ENCODE data around the gene ST3GAL6.

Gene ST3GAL6

DNA sequence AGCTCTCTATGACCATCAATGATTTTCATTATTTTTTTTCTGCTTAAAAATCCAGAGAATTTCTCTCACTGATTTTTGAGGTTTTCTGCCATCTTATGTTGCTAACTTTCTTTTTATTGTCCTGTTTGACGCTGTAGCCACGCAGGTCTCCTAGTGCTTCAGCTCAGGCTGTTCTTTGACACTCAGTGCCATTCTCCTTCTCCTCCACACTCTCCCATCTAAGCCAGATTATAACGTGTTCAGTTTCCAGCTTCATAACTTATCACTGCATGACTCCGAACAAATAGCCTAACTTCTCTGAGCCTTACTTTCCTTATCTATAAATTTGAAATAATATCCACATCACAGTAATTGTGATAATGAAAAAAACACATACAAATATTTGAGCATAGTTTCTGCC is 22.8 kb upstream of the ST3GAL6 start:
- no peak for DNase-seq (ENCODE audit: low read depth)

DNA sequence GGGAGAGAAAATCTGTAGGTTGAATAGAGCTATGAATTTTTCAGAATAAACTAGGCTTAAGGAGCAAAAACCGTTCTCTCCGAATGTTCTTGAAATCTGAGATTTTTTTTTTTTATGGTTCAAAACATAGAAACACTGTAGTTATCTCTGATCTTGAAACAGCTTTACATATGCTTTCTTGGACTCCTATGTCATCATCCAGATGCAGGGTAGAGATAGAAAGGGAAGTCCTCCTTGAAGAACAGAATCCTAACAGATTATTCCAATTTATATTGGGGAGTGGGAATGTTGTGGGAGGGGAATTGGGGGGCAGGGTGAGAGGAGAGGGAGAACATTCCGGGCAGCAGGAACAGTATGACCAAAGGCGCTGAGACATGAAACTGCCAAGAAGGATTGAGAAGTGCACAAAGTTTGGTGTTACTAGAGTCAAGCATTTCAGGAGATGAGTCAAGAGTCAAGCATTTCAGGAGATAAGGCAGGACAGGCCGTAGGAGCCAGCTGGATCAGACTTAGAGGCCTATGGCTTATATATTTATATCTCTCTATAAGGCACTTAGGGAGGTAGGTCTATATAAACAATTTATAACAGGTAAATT is 21.9 kb upstream of the ST3GAL6 start:
- no peak for DNase-seq (ENCODE audit: low read depth)

DNA sequence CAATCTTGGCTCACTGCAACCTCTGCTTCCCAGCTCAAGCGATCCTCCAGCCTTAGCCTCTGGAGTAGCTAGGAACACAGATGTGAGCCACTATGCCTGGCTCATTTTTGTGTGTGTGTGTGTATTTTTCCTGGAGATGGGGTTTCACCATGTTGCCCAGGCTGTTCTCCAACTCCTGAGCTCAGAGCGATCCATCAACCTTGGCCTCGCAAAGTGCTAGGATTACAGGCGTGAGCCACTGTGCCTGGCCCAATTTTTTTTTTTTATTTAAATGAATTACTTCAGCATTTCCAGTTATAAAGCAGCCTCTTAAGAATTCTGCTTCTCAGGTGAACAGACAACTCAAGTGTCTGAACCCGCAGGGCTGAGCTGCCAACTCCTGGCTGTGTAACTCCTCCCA is 20.1 kb upstream of the ST3GAL6 start:
- DNase-seq (ENCODE audit: low read depth): no peak

DNA sequence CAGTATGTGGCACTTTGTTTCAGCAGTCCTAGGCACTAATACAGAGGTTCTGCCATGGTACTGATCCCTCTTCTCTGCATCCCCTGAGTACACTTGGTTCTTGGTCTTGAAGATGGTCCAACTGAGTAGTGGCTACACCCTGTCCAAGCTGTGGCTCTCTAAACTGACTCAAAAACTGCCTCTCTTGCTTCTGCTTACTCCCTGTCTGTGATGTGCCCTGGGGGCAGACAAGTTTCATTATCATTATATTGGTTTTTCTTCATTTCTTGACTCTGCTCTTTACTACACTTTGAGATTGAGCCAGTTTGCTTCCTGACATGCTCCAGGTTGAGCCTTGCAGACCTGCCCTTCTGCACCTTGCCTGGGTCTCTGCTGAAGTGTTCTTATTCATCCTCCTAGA is 18.9 kb upstream of the ST3GAL6 start:
- DNase-seq (ENCODE audit: low read depth): no peak

DNA sequence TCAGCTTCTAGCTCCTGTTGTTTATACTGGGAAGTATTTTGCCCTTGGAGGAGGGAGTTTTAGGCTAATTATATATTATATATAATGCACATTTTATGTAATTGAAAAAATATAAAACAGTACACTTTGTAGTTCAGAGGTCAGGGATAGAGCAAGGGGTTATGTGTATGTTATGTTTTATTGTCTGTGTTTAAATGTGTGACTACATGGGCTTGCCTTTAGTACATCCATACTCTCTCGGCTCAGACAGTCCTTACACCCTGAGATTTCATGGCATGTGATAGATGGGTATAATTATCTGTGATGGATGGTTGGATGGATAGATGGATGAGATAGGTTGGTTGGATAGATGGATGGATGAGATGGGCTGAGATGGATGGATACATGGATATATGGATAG is 17.4 kb upstream of the ST3GAL6 start:
- no peak for DNase-seq (ENCODE audit: low read depth)

DNA sequence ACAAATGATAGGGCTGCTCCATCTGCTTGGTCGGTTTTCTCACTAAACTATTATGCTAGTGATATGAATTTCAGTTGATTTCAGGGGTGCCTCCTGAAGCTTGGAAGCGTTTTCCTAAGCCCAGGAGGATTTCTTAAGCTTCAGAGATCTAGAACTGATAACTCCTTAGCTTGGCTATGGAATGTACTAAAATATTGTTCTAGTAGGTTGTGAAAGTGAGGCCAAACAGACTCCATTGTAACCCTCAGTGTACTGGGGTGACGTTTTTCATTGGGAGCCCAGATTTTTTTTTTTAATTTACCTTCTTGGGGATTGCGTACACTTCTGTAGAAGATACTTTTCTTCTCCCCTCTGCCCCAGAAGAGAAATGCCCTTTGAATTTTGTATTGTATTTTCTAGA is 17.0 kb upstream of the ST3GAL6 start:
- DNase-seq (ENCODE audit: low read depth): no peak

DNA sequence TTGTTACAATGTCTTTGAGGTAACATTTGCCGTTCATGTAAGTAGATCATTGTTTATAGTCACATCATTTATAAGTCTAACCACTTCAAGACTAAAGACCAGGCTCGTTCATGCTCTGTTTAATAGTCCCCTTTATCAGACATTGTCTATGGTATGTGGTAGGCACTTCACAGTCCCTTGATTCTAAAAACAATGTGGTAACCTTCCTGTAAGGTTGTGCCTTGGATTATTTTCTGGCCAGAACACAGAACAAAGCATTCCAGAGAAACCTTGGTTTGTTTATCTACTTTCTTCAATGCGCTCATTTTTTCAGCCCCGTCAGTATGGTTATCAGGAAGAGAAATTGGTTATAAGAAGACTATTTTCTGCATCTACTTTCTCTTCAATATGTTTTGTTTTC is 16.3 kb upstream of the ST3GAL6 start:
- no peak for DNase-seq (ENCODE audit: low read depth)

DNA sequence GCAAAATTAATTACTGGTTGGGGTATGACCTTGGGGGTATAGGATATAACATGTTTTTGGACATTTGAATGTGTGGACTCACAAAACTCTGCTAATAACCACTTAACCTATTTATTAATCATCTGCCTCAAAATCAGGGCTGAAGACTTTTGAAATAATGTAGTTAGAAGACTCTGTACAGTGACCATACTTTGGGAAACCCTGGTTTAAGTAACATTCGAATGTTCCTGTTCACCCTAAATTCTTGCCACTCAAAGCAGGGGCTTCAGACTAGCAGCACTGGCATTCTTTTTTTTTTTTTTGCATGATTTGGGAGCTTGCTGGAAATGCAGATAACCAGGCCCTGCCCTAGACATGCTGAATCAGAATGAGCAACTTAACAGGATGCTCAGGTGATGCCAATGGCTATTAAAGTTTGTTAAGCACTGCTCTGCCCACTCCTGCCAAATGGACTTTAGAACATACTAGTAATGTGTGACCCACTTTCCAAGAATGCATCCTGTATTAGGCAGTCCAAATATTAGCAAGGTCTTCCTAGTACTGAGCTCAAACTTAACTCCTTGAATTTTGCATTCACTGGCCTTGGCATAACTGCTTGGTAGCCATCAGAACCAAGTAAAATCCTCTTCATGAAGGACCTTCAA is 12.7 kb upstream of the ST3GAL6 start:
- DNase-seq (ENCODE audit: low read depth): no peak

DNA sequence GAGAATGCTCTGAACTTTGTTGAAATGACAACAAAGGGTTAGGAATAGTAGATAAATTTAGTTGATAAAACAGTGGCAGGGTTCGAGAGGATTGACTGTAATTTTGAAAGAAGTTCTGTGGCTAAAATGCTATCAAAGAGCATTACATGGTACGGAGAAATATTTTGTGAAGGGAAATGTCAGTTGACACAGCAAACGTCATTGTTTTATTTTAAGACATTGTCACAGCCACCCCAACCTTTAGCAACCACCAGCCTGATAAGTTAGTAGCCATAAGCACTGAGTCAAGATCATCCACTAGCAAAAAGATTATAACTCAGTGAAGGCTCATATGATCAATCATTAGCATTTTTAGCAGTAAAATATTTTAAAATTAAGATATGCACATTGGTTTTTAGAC is 8.7 kb upstream of the ST3GAL6 start:
- DNase-seq (ENCODE audit: low read depth): no peak

DNA sequence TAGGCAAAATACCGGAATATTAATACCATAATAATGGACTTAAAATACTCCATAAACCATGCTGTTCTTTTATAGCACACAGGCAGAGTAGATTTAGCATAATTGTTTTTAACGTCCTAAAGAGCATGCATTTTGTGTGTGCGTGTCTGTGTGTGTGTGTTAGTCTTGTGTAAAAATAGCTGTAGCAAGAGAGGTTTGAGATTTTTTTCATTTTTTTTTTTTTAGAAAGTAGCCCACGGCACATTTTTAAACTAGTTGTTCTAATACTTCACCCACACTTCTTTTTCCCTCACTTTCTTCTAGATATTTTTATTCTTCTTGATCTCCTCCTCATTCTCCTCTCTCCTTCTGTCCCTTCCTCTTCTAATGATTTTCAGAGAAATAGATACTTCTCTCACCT is 7.5 kb upstream of the ST3GAL6 start:
- no peak for DNase-seq (ENCODE audit: low read depth)

DNA sequence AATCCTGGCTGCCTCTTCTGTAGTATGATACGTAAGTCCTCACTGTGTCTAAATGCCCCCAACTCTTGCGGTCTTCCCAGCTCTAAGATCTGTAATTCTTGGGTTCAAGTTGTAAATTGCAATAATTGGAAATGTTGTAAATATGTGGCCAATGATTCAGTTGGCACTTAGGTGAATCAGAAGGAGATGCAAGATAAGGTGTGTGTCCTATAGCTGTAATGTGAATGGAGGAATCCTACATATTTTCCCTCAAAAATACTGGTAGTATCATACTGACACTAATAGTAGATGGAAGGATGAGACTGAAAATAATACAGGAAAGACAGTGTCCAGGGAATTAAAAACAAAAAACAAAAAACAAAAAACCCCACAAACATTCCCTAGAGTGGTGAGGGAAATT is 3.5 kb upstream of the ST3GAL6 start:
- no peak for DNase-seq (ENCODE audit: low read depth)

DNA sequence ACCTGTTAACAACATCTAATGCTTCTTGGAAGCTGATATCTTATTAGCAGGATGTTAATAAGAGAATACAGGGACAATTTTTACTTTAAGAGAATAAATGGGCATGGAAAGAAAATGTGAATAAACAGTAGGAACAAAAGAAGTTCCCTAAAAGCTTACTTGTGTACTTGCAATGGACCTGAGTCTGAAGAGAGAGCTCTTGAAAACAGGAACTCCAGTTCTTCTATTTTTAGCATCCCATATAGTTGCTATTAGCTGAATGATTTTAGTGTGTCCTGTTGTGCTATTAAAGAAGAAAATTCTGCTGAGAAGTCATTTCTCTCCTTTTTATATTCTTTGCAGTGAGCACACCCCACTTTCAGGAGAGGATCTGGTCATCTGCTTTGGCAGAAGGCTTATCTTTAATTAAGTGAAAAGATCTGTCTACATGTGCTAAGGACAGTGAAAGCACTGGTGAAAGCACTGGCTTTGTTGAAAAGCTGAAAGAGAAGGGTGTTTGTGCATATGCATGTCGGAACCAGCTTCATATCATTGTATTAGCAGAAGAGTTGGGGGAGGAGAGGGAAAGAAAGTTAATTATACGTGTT is 1.4 kb upstream of the ST3GAL6 start:
- DNase-seq (ENCODE audit: low read depth): no peak

DNA sequence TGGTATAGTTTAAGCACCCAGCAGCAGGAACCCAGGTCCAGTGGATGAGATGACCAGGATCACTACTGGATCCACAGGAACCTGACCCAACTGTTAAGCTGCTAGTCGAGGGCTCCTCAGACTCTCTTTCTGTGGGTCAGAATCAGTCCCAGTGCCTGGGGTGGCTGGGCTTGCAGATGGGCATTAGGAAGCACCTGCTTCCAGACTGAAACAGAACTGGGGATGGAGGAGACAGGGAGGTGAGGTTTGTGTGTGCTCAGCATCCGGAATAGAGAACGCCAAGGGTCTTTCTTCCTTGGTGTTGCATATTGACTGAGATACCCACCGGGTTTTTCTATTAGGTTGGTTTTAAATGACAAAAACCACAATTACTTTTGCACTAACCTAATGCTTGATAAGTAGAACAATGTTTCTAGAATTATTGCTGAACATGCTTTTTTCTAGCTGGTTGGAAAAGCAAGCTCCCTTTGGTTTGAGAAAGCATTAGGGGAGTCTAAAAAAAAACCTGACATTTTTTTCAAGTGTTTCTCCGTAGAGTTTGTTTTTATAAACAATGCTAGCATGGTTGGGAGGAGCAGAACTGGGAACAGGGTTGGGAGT is 779 bp downstream of the ST3GAL6 start:
- no peak for DNase-seq (ENCODE audit: low read depth)

DNA sequence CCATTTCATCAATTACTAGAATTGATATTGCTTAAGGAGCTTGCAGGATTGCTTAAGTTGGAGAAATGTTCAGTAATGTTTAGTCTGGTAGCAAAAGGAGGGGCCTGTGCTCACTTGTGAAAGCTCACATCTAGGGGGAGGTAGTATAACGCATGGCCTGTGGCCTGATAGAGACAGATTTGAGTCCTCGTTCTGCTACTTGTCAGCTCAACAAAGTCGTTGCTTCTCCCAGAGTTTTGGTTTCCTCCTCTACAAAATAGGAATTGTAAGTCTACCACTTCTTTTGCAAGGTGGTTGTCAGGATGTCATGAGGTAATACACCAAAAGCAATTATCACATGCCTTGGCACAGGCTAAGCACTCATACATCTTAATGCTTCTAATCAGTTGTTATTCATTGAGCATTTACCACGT is 1.3 kb downstream of the ST3GAL6 start:
- no peak for DNase-seq (ENCODE audit: low read depth)

DNA sequence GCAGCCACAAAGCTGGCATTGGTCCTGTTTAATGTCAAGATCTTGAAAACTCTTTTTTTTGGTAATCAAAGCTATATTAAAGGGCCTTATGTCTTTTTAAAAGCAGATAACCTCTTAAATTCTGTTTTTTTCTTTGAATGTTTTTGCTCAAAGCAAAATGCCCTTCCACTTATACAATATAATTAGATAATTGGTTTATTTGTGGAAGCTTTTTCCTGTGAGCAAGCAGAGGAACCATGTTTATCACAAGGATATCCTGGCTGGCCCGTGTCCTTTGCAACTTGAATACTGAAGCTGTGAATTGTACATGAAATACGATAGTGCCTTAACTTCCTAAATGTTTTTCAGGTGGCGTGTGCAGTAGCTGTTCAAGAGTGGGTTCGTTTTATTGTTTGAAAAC is 2.6 kb downstream of the ST3GAL6 start:
- DNase-seq (ENCODE audit: low read depth): no peak

DNA sequence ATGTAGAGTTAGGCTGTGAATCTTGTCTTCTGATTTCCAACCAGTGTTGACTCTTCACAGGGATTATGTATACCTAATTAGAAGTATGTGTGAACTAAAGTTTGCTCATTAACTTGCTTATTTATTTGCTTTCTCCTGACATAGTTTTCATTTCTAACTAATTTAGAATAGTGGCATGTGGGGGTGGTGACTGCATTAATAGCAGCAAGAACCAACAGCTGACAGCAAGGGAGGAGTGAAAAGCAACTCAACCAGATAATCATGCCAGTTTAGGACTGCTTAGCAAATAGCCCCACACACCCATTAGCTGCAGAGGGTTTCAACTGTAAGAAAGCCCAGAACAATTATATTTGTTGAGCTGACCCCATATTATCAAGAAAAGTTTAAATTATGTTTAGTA is 3.8 kb downstream of the ST3GAL6 start:
- no peak for DNase-seq (ENCODE audit: low read depth)

DNA sequence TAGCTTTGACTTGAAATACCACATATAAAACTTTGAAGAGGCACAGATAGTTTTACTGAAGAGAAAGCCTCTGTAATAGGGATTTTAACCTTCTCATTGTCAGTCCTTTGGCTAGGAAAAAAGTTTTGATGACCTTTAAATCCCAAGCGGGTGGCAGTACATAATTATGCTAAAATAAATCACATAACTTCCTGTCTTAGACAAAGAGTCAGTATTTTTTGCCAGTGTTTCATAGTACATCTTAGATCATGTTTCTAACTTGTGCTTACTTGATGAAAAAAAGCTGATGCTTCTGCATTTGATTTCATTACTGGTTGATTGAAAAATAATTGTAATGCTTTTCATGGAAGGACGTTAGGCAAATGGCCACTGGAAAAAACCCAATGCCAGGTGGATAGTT is 5.8 kb downstream of the ST3GAL6 start:
- DNase-seq (ENCODE audit: low read depth): no peak

DNA sequence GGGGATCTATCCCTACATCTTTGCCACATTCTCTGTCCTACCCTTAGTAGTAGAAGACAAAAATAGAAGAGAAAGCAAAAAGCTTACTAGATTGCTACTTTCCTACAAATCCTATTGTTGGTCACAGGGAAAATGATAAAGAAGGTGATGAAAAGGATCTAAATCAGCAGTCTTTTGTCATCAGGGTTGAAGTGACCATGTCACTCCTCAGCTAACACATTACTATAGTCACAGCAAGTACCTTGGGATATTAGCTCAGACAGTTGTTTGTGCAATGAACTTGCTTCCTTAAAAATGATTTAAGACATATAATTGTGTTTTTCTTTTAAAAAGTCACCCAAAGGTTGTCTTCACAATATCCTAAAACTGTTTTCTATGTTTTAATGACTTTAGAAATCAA is 6.3 kb downstream of the ST3GAL6 start:
- DNase-seq (ENCODE audit: low read depth): no peak

DNA sequence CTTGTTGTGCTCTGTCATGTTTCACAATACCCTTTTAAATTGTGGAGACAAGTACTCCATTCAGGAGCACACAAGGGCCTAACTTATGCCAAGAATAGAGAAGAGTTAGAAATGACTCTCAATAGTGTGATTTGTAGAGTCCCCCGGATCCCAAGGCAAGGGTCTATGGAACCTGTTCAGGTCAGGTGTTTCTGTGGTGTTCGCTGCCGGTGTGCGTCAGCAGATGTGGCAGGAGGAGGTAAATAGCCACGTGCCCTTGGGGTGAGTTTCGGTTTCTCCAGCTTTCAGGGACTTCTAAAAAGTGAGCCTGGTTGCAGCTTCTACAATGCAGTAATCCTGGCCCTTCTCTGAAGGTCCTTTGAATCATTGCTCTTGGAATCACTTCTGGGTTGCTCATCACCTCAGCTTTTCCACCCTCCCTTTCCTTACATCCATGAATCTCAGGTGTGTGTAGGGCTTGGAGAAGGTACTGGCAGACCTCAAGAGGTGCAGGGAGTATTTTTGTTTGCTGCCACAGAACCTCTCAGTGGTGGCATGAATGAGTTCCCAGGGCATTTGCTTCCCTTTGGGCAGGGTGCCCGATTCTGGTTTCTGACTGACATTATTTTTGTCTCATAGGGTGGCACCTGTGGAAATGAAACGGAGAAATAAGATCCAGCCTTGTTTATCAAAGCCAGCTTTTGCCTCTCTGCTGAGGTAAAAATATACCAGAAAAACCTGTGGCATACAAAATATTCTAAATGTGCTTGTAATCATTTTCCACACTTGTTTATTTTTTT is 7.3 kb downstream of the ST3GAL6 start:
- no peak for DNase-seq (ENCODE audit: low read depth)

DNA sequence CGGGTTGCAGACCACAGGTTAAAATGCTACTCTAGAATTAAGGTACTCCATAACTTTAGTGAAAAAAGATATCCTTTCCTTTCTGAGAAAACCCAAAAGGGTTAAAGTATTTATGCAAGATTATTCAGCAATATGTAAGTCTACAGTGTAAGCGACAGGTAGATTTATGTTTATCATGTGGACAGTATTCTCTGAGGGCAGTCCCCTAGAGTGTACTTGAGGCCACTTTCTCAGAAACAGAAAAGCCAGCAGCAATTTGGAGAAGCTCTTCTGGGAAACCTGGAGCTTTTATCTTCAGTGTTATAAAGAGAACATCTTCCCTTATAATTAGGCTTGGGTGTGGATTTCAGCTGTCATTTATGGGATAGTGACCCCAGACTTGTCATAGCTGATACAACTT is 8.9 kb downstream of the ST3GAL6 start:
- DNase-seq (ENCODE audit: low read depth): no peak

DNA sequence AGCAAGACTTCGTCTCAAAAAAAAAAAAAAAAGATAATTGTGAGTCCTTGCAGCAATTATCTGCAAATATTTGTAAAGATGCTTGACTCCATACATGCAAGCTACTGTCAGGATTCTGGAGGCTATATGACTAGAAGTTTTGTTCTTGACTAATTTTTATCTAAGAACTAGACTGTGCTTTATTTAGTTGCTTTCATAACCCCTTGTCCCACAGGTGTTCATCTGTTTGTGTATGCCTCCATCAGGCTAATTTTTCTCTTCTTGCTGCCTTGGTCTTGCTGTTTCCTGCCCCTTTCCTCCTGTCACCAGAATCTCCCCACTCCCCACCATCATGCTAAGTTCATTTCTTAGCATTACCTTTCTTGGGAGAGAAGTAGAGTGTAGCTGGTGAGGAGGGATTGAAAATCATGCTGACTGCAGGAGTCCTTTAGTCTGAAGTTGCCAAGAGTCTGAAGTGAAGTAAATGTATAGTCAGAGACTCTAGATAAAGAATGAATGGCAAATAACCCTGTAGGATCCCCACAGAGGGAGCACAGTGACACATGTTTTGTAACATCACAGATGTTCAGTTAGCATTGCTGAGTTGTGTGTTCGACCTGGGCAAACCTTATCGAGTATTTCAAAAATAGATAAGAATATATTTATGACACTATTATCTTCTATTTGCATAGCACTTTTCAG is 12.5 kb downstream of the ST3GAL6 start:
- DNase-seq (ENCODE audit: low read depth): no peak

DNA sequence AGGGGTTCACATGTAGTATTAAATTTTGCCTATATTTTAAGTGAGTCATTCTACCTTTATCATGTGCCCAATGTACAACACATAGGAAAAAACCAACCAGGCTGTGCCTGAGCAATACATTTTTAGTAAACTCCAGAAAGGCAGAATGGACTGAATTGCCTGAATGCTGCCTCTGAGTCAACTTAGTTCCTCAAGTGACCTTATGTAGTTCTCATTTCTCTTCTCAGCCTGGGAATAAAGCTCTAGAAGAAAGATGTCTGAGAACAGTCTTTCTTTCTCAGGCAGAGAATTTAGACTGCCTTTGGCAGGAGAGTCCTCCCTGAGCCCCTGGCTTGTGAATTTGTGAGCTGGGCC is 13.0 kb downstream of the ST3GAL6 start:
- no peak for DNase-seq (ENCODE audit: low read depth)

All from activated T-cell treated with anti-CD3 and anti-CD28 coated beads for 48 hours (primary cell).